GM12878 (cell line): ENCODE measurements around the gene EDC3.

Source experiments
- ATF7 ChIP-seq: fragments of 450-650 bp; IDR thresholded peaks from 2 replicates; pipeline ENCODE4 v1.6.1; 2016; ENCODE audit warnings: low read depth, mild to moderate bottlenecking
- CTCF ChIP-seq, 3 experiments: IDR thresholded peaks in 2 of 3; conservative IDR thresholded peaks in 1 of 3; 2 replicates each; pipeline ENCODE4 v1.5.1; 2011; ENCODE audit warnings: low read depth in 3 of 3, low read length in 3 of 3, mild to moderate bottlenecking in 3 of 3, control low read depth in 2 of 3, moderate library complexity in 2 of 3, inconsistent platforms in 1 of 3, mixed read lengths in 1 of 3; ENCODE audit not compliant: control insufficient read depth in 2 of 3, insufficient read depth in 1 of 3; ENCODE audit errors: extremely low read depth in 1 of 3
- EZH2 ChIP-seq: IDR thresholded peaks from 2 replicates; pipeline ENCODE4 v1.6.1; 2012; ENCODE audit warnings: low read depth, mild to moderate bottlenecking, control low read depth, inconsistent platforms, low read length, borderline replicate concordance; ENCODE audit not compliant: control insufficient read depth
- RFX5 ChIP-seq: IDR thresholded peaks from 2 replicates; pipeline ENCODE4 v1.6.1; 2011; ENCODE audit warnings: low read depth, low read length, improper control_type of control experiment

- TF ChIP-seq CTCF (IDR thresholded peaks at IDR 0.05 in 2 of 3, conservative IDR thresholded peaks at IDR 0.05 in 1 of 3; ENCODE audit: control insufficient read depth in 2 of 3, extremely low read depth in 1 of 3, insufficient read depth in 1 of 3, low read depth in 3 of 3, low read length in 3 of 3) (no peak), EZH2 (no peak), RFX5 (no peak), ATF7 (no peak)
These were observed 52.1 kb downstream of the EDC3 start for GRCh38 chr15:74643665-74644204.
